CD4-positive, alpha-beta T cell (primary cell): Measurements from ENCODE around the gene ACACA. TPM values are rescaled to one million over a fixed set of nuclear protein-coding genes. Genes with fewer than 3 reads are reported as not detected.

Source experiments
- ATAC-seq: fragments of 200-7000 bp; cut with Tn5 transposase; one replicate; pipeline ENCODE4 v1.10.0; 2022; ENCODE audit warnings: mild to moderate bottlenecking; ENCODE audit not compliant: poor library complexity
- CTCF ChIA-PET: fragments of 350-600 bp; sonication (Branson Sonifier 250); formaldehyde crosslinking; loops from one replicate; lab custom pipeline; 2021; ENCODE audit warnings: antibody characterized with exemption, inconsistent platforms; lab: Charles Lee
- POLR2A ChIA-PET: fragments of 350-600 bp; sonication (Branson Sonifier 250); formaldehyde crosslinking; loops from one replicate; lab custom pipeline; 2021; ENCODE audit warnings: antibody characterized with exemption, inconsistent platforms; lab: Charles Lee
- DNase-seq, 14 experiments: peaks; one replicate each; pipeline ENCODE4 v3.0.0-alpha.2; 2013 to 2020; ENCODE audit warnings: mixed read lengths in 2 of 14
- H3K27ac ChIP-seq, 2 donors: one replicate each; pipeline versions ENCODE4 v1.5.1 to v1.7.0; 2013; ENCODE audit warnings: low read length in 2 of 2, low read depth in 1 of 2, mild to moderate bottlenecking in 1 of 2
- H3K27me3 ChIP-seq, 2 experiments: 1 replicate in 1 of 2; 2 replicates in 1 of 2; pipeline versions ENCODE4 v1.6.1 to v1.7.0; 2013; ENCODE audit warnings: low read length in 2 of 2, control low read depth in 1 of 2, mild to moderate bottlenecking in 1 of 2, moderate library complexity in 1 of 2; ENCODE audit not compliant: insufficient read depth in 2 of 2, control insufficient read depth in 1 of 2
- H3K36me3 ChIP-seq: one replicate; pipeline ENCODE4 v1.6.1; 2013; ENCODE audit warnings: low read length, control low read depth; ENCODE audit not compliant: insufficient read depth
- H3K4me1 ChIP-seq: one replicate; pipeline ENCODE4 v1.6.1; 2013; ENCODE audit warnings: low read length, control low read depth; ENCODE audit not compliant: insufficient read depth
- H3K4me3 ChIP-seq: one replicate; pipeline ENCODE4 v1.5.1; 2013; ENCODE audit warnings: mild to moderate bottlenecking, low read length, moderate library complexity
- H3K9me3 ChIP-seq, 2 experiments: 1 replicate in 1 of 2; 2 replicates in 1 of 2; pipeline versions ENCODE4 v1.6.1 to v1.7.0; 2013; ENCODE audit warnings: low read length in 2 of 2, mild to moderate bottlenecking in 2 of 2, control low read depth in 1 of 2, moderate library complexity in 1 of 2; ENCODE audit not compliant: control insufficient read depth in 1 of 2, insufficient read depth in 1 of 2
- H3K27ac Mint-ChIP-seq: one replicate; pipeline ENCODE4 v1.8.0; 2020; ENCODE audit warnings: mixed read lengths
- H3K27me3 Mint-ChIP-seq: one replicate; pipeline ENCODE4 v1.8.0; 2021; ENCODE audit warnings: mixed read lengths
- H3K36me3 Mint-ChIP-seq: one replicate; pipeline ENCODE4 v1.8.0; 2021; ENCODE audit warnings: low read depth, mixed read lengths
- H3K4me1 Mint-ChIP-seq: one replicate; pipeline ENCODE4 v1.8.0; 2021; ENCODE audit warnings: low read depth, mixed read lengths
- H3K4me3 Mint-ChIP-seq: one replicate; pipeline ENCODE4 v1.8.0; 2020; ENCODE audit warnings: mild to moderate bottlenecking, mixed read lengths
- H3K9me3 Mint-ChIP-seq: one replicate; pipeline ENCODE4 v1.8.0; 2020; ENCODE audit warnings: mixed read lengths
- CTCF ChIP-seq: fragments of 200-600 bp; IDR thresholded peaks from one replicate; pipeline ENCODE4 v1.8.0; 2022; ENCODE audit warnings: antibody characterized with exemption, mild to moderate bottlenecking
- intact Hi-C, 2 experiments: fragments of 100-400 bp; cut with DNase I in 1 of 2; cut with micrococcal nuclease in 1 of 2; formaldehyde crosslinking; loops; one replicate each; pipeline versions ENCODE4 v1.15.1 to v1.9.0; 2023 to 2025; cut with DNase I, micrococcal nuclease
- total RNA-seq, 174 experiments: library from RNA in 2 of 174; stranded (reverse) in 2 of 174; gene quantifications; one replicate each; pipeline ENCODE4 v1.2.3 and lab custom pipeline; 2021 to 2026

The ACACA gene
- total RNA-seq, 2 experiments from 2014 or later = 26.0 to 28.9 TPM

GRCh38 chr17:37344519-37344918, 62.1 kb downstream of the ACACA start:
- H3K4me3 Mint-ChIP-seq = no peak overlapping the region

GRCh38 chr17:37342589-37342988, 64.0 kb downstream of the ACACA start:
- no peak for TF ChIP-seq CTCF
- Histone ChIP-seq H3K9me3 (no peaks in the 10 kb centered on the region), H3K27me3 (no peaks in the 10 kb centered on the region), H3K4me3 (no peak overlapping the region), H3K4me1 (no peaks in the 10 kb centered on the region), H3K36me3 (peaks cover 5% of the 10 kb centered on the region), H3K27ac (no peak overlapping the region)
- intact Hi-C loops = no loop called here
- Mint-ChIP-seq H3K9me3 (no peaks in the 10 kb centered on the region), H3K4me3 (no peak overlapping the region), H3K36me3 (peaks cover 29% of the 10 kb centered on the region), H3K27ac (no peak overlapping the region), H3K4me1 (no peaks in the 10 kb centered on the region), H3K27me3 (no peaks in the 10 kb centered on the region)
- ChIA-PET CTCF (no interaction called here), POLR2A (interaction anchor here (0.6 kb wide), 1 partner anchor 13 kb away, joined by 3 read pairs; no protein-coding TSS in a partner anchor)
- ATAC-seq (no peak), DNase-seq (no peak)

More at GRCh38 chr17:37344519-37344918, 62.1 kb downstream of the ACACA start:
- ChIA-PET POLR2A (no interaction called here), CTCF (no interaction called here)
- no peaks in the 10 kb centered on the region for H3K27me3 ChIP-seq
- no peaks in the 10 kb centered on the region for H3K9me3 Mint-ChIP-seq
- no peaks in the 10 kb centered on the region for H3K27me3 Mint-ChIP-seq
- no peak overlapping the region for H3K4me3 ChIP-seq
- ATAC-seq (no peak), DNase-seq (no peak)
- H3K36me3 Mint-ChIP-seq = peaks cover 17% of the 10 kb centered on the region
- no peaks in the 10 kb centered on the region for H3K9me3 ChIP-seq
- no peak overlapping the region for H3K27ac ChIP-seq
- H3K4me1 Mint-ChIP-seq = no peaks in the 10 kb centered on the region
- intact Hi-C loops = no loop called here
- H3K36me3 ChIP-seq = peaks cover 5% of the 10 kb centered on the region
- no peak overlapping the region for H3K27ac Mint-ChIP-seq
- H3K4me1 ChIP-seq = no peaks in the 10 kb centered on the region
- no peak for TF ChIP-seq CTCF

- CTCF ChIA-PET = no interaction called here
- DNase-seq (no peak), ATAC-seq (no peak)
- Mint-ChIP-seq H3K27me3 (no peaks in the 10 kb centered on the region), H3K36me3 (peaks cover 22% of the 10 kb centered on the region), H3K4me1 (no peaks in the 10 kb centered on the region), H3K9me3 (no peaks in the 10 kb centered on the region), H3K27ac (no peak overlapping the region), H3K4me3 (no peak overlapping the region)
- Histone ChIP-seq H3K9me3 (no peaks in the 10 kb centered on the region), H3K27ac (no peak overlapping the region), H3K4me1 (no peaks in the 10 kb centered on the region), H3K27me3 (no peaks in the 10 kb centered on the region), H3K36me3 (peaks cover 8% of the 10 kb centered on the region), H3K4me3 (no peak overlapping the region)
- TF ChIP-seq CTCF = no peak
- intact Hi-C loops = no loop called here
- POLR2A ChIA-PET = no interaction called here
These were observed 65.8 kb downstream of the ACACA start for GRCh38 chr17:37340804-37341203.
